Mesendoderm (in vitro differentiated cells): ENCODE measurements around the gene OMA1.

Source experiments
- DNase-seq: peaks from one replicate; pipeline ENCODE4 v3.0.0; 2013
- H2AK5ac ChIP-seq: 2 replicates; pipeline ENCODE4 v1.6.1; 2013; ENCODE audit warnings: low read length, inconsistent platforms
- H2BK120ac ChIP-seq: 2 replicates; pipeline ENCODE4 v1.6.1; 2013; ENCODE audit warnings: low read depth, mild to moderate bottlenecking, low read length, moderate library complexity, mixed read lengths
- H2BK15ac ChIP-seq: replicated peaks from 2 replicates; pipeline ENCODE4 v1.6.1; 2013; ENCODE audit warnings: low read depth, mild to moderate bottlenecking, moderate library complexity
- H2BK5ac ChIP-seq: 2 replicates; pipeline ENCODE4 v1.6.1; 2013; ENCODE audit warnings: low read length, inconsistent platforms
- H3K18ac ChIP-seq: 2 replicates; pipeline ENCODE4 v1.6.1; 2013; ENCODE audit warnings: mild to moderate bottlenecking, low read length, mixed read lengths
- H3K23ac ChIP-seq: one replicate; pipeline ENCODE4 v1.6.1; 2013; ENCODE audit warnings: low read length
- H3K27ac ChIP-seq: 2 replicates; pipeline ENCODE4 v1.5.1; 2013; ENCODE audit warnings: low read depth, mild to moderate bottlenecking, inconsistent platforms, low read length, moderate library complexity
- H3K27me3 ChIP-seq: 2 replicates; pipeline ENCODE4 v1.6.1; 2013; ENCODE audit warnings: low read length, control low read depth, mild to moderate bottlenecking, inconsistent platforms; ENCODE audit not compliant: insufficient read depth, poor library complexity
- H3K36me3 ChIP-seq: 2 replicates; pipeline ENCODE4 v1.6.1; 2013; ENCODE audit warnings: low read length, inconsistent platforms; ENCODE audit not compliant: control insufficient read depth, insufficient read depth
- H3K4ac ChIP-seq: one replicate; pipeline ENCODE4 v1.6.1; 2013; ENCODE audit warnings: low read depth, mild to moderate bottlenecking, low read length, moderate library complexity
- H3K4me1 ChIP-seq: 2 replicates; pipeline ENCODE4 v1.6.1; 2013; ENCODE audit warnings: low read depth, low read length, inconsistent platforms; ENCODE audit not compliant: control insufficient read depth
- H3K4me2 ChIP-seq: 2 replicates; pipeline ENCODE4 v1.6.1; 2013; ENCODE audit warnings: low read length
- H3K4me3 ChIP-seq: 2 replicates; pipeline ENCODE4 v1.5.1; 2013; ENCODE audit warnings: mild to moderate bottlenecking, low read length
- H3K56ac ChIP-seq: one replicate; pipeline ENCODE4 v1.6.1; 2013; ENCODE audit warnings: low read length
- H3K79me1 ChIP-seq: 2 replicates; pipeline ENCODE4 v1.6.1; 2013; ENCODE audit warnings: low read length, inconsistent platforms
- H3K79me2 ChIP-seq: 2 replicates; pipeline ENCODE4 v1.6.1; 2013; ENCODE audit warnings: mild to moderate bottlenecking, low read length; ENCODE audit not compliant: control insufficient read depth, insufficient read depth
- H3K9ac ChIP-seq: 2 replicates; pipeline ENCODE4 v1.6.1; 2013; ENCODE audit warnings: low read length, inconsistent platforms
- H4K5ac ChIP-seq: one replicate; pipeline ENCODE4 v1.6.1; 2013; ENCODE audit warnings: low read length
- H4K8ac ChIP-seq: one replicate; pipeline ENCODE4 v1.6.1; 2013; ENCODE audit warnings: low read depth, mild to moderate bottlenecking, control low read depth, low read length, moderate library complexity
- WGBS: extraction: QIAGEN DNeasy Blood & Tissue Kit; methylation state at CpG from one replicate; pipeline ENCODE4 v1.1.7; 2013; ENCODE audit warnings: low lambda C conversion rate, missing lambda C conversion rate; ENCODE audit not compliant: insufficient coverage; ENCODE audit errors: extremely low coverage; 5-methylcytosine and 5-hydroxymethylcytosine counted together

The OMA1 gene

GRCh38 chr1:58573138-58573537, 26.6 kb upstream of the OMA1 start:
- no peak overlapping the region for H3K27ac ChIP-seq

GRCh38 chr1:58572690-58573089, 26.2 kb upstream of the OMA1 start:
- Histone ChIP-seq H3K36me3 (no peaks in the 10 kb centered on the region), H4K5ac (no peak overlapping the region), H4K8ac (no peak overlapping the region), H3K4me1 (peaks cover 5% of the 10 kb centered on the region), H3K4ac (no peak overlapping the region), H3K9ac (no peak overlapping the region), H3K18ac (no peak overlapping the region), H3K4me2 (no peak overlapping the region), H3K4me3 (no peak overlapping the region), H3K27me3 (peaks cover 3% of the 10 kb centered on the region), H2BK120ac (no peak overlapping the region), H3K23ac (no peak overlapping the region), H3K27ac (no peak overlapping the region), H2BK5ac (no peak overlapping the region), H2BK15ac (no peak overlapping the region), H2AK5ac (no peak overlapping the region), H3K56ac (no peak overlapping the region), H3K79me2 (no peaks in the 10 kb centered on the region), H3K79me1 (no peaks in the 10 kb centered on the region)
- WGBS, result no CpG with 5 or more reads among the region's 2 CpGs
- DNase-seq, result peak; percentile 13

More at GRCh38 chr1:58573138-58573537, 26.6 kb upstream of the OMA1 start:
- Histone ChIP-seq H2BK15ac (no peak overlapping the region), H3K27me3 (peaks cover 4% of the 10 kb centered on the region), H3K9ac (no peak overlapping the region), H4K5ac (no peak overlapping the region), H3K56ac (no peak overlapping the region), H3K4ac (no peak overlapping the region), H3K4me2 (no peak overlapping the region), H3K79me2 (no peaks in the 10 kb centered on the region), H3K79me1 (no peaks in the 10 kb centered on the region), H2BK5ac (no peak overlapping the region), H2BK120ac (no peak overlapping the region), H3K4me1 (peaks cover 5% of the 10 kb centered on the region), H3K18ac (no peak overlapping the region), H3K36me3 (no peaks in the 10 kb centered on the region), H3K23ac (no peak overlapping the region), H4K8ac (no peak overlapping the region), H2AK5ac (no peak overlapping the region), H3K4me3 (no peak overlapping the region)
- DNase-seq, result no peak
- WGBS, result no CpG with 5 or more reads among the region's 2 CpGs

GRCh38 chr1:58571616-58572015, 25.1 kb upstream of the OMA1 start:
- Histone ChIP-seq H3K27me3 (no peaks in the 10 kb centered on the region), H3K56ac (no peak overlapping the region), H2BK120ac (no peak overlapping the region), H3K4me1 (peaks cover 5% of the 10 kb centered on the region), H3K4me2 (no peak overlapping the region), H2AK5ac (no peak overlapping the region), H3K79me2 (no peaks in the 10 kb centered on the region), H2BK5ac (no peak overlapping the region), H3K4me3 (no peak overlapping the region), H3K4ac (no peak overlapping the region), H3K27ac (no peak overlapping the region), H2BK15ac (no peak overlapping the region), H3K36me3 (no peaks in the 10 kb centered on the region), H4K8ac (no peak overlapping the region), H3K23ac (no peak overlapping the region), H3K79me1 (no peaks in the 10 kb centered on the region), H3K18ac (no peak overlapping the region), H3K9ac (no peak overlapping the region), H4K5ac (no peak overlapping the region)
- peak; percentile 41 for DNase-seq

- H3K79me2 ChIP-seq, result no peaks in the 10 kb centered on the region
- no peak overlapping the region for H3K27ac ChIP-seq
- DNase-seq, result no peak
- H2BK120ac ChIP-seq, result no peak overlapping the region
- no peak overlapping the region for H2BK5ac ChIP-seq
- H3K4me3 ChIP-seq, result no peak overlapping the region
- no peaks in the 10 kb centered on the region for H3K27me3 ChIP-seq
- no peak overlapping the region for H3K23ac ChIP-seq
- no peak overlapping the region for H3K4ac ChIP-seq
- no peak overlapping the region for H3K9ac ChIP-seq
- H3K4me2 ChIP-seq, result no peak overlapping the region
- no peak overlapping the region for H2AK5ac ChIP-seq
- no peaks in the 10 kb centered on the region for H3K36me3 ChIP-seq
- H3K56ac ChIP-seq, result no peak overlapping the region
- H3K4me1 ChIP-seq, result peaks cover 5% of the 10 kb centered on the region
- WGBS, result no CpG with 5 or more reads among the region's 2 CpGs
- H4K5ac ChIP-seq, result no peak overlapping the region
- no peak overlapping the region for H2BK15ac ChIP-seq
- H3K18ac ChIP-seq, result no peak overlapping the region
- no peak overlapping the region for H4K8ac ChIP-seq
- no peaks in the 10 kb centered on the region for H3K79me1 ChIP-seq
Measured at GRCh38 chr1:58570817-58571216, 24.3 kb upstream of the OMA1 start.

- no peaks in the 10 kb centered on the region for H3K36me3 ChIP-seq
- H4K8ac ChIP-seq, result no peak overlapping the region
- H2BK5ac ChIP-seq, result no peak overlapping the region
- H3K56ac ChIP-seq, result no peak overlapping the region
- H3K9ac ChIP-seq, result no peak overlapping the region
- no peak overlapping the region for H3K18ac ChIP-seq
- H3K4me2 ChIP-seq, result no peak overlapping the region
- H2BK15ac ChIP-seq, result no peak overlapping the region
- H3K23ac ChIP-seq, result no peak overlapping the region
- no peaks in the 10 kb centered on the region for H3K27me3 ChIP-seq
- H3K4me3 ChIP-seq, result no peak overlapping the region
- H2AK5ac ChIP-seq, result no peak overlapping the region
- H3K4me1 ChIP-seq, result peaks cover 5% of the 10 kb centered on the region
- H3K4ac ChIP-seq, result no peak overlapping the region
- no peaks in the 10 kb centered on the region for H3K79me1 ChIP-seq
- DNase-seq, result no peak
- H4K5ac ChIP-seq, result no peak overlapping the region
- H3K79me2 ChIP-seq, result no peaks in the 10 kb centered on the region
- H2BK120ac ChIP-seq, result no peak overlapping the region
- H3K27ac ChIP-seq, result no peak overlapping the region
Measured at GRCh38 chr1:58570094-58570493, 23.6 kb upstream of the OMA1 start.

GRCh38 chr1:58568911-58569310, 22.4 kb upstream of the OMA1 start:
- no peak for DNase-seq
- Histone ChIP-seq H2BK120ac (no peak overlapping the region), H3K23ac (no peak overlapping the region)

More at GRCh38 chr1:58568911-58569310, 22.4 kb upstream of the OMA1 start:
- H2BK5ac ChIP-seq, result no peak overlapping the region
- H3K4me2 ChIP-seq, result no peak overlapping the region
- H3K4me1 ChIP-seq, result peaks cover 5% of the 10 kb centered on the region
- no peaks in the 10 kb centered on the region for H3K79me1 ChIP-seq
- no peak overlapping the region for H2AK5ac ChIP-seq
- H3K56ac ChIP-seq, result no peak overlapping the region
- no peak overlapping the region for H3K9ac ChIP-seq
- no peak overlapping the region for H4K8ac ChIP-seq
- no CpG with 5 or more reads among the region's 5 CpGs for WGBS
- H3K79me2 ChIP-seq, result no peaks in the 10 kb centered on the region
- H3K36me3 ChIP-seq, result no peaks in the 10 kb centered on the region
- no peak overlapping the region for H3K18ac ChIP-seq
- H3K4me3 ChIP-seq, result no peak overlapping the region
- no peak overlapping the region for H3K27ac ChIP-seq
- no peak overlapping the region for H4K5ac ChIP-seq
- no peak overlapping the region for H2BK15ac ChIP-seq
- no peak overlapping the region for H3K4ac ChIP-seq
- H3K27me3 ChIP-seq, result no peaks in the 10 kb centered on the region
